Ovary (tissue), 9 donors: Measurements from ENCODE around the gene CCER1. TPM values are rescaled to one million over a fixed set of nuclear protein-coding genes. Genes with fewer than 3 reads are reported as not detected.

Source experiments
- DNase-seq, 5 donors: peaks; one replicate each; pipeline ENCODE4 v3.0.0-alpha.2; 2019 to 2020
- H3K27ac ChIP-seq, 2 donors: fragments of 200-600 bp; one replicate each; pipeline versions ENCODE4 v1.5.1 to v1.8.0; 2019 to 2022
- H3K27me3 ChIP-seq: fragments of 200-600 bp; one replicate; pipeline ENCODE4 v1.8.0; 2022
- H3K36me3 ChIP-seq: fragments of 200-600 bp; sonication (generic); one replicate; pipeline ENCODE4 v1.5.1; 2019
- H3K4me1 ChIP-seq: one replicate; pipeline ENCODE4 v1.8.1; 2013; ENCODE audit warnings: mild to moderate bottlenecking, moderate library complexity; ENCODE audit not compliant: insufficient read depth
- H3K4me3 ChIP-seq: fragments of 200-600 bp; sonication (generic); one replicate; pipeline ENCODE4 v1.5.1; 2017
- H3K9me3 ChIP-seq, 2 donors: fragments of 200-600 bp in 1 of 2; sonication (generic) in 1 of 2; one replicate each; pipeline versions ENCODE4 v1.5.1 to v1.8.1; 2013 to 2019; ENCODE audit warnings: mild to moderate bottlenecking in 1 of 2, moderate library complexity in 1 of 2
- EP300 ChIP-seq: sonication (generic); formaldehyde crosslinking; IDR thresholded peaks from one replicate; pipeline ENCODE4 v1.6.1; 2017; ENCODE audit warnings: antibody characterized with exemption
- POLR2A ChIP-seq: fragments of 450-650 bp; IDR thresholded peaks from one replicate; pipeline ENCODE4 v1.6.1; 2017; ENCODE audit warnings: antibody characterized with exemption, mild to moderate bottlenecking, moderate library complexity
- WGBS, 3 donors: extraction: QIAGEN DNeasy Blood & Tissue Kit in 1 of 3; methylation state at CpG; one replicate each; pipeline versions ENCODE4 v1.1.5 to v1.1.7; 2013 to 2017; 5-methylcytosine and 5-hydroxymethylcytosine counted together
- intact Hi-C, 4 donors: fragments of 100-400 bp; cut with DNase I; formaldehyde crosslinking; loops; one replicate each; pipeline versions ENCODE4 v1.11.0 to v1.15.1; 2022 to 2023
- polyA plus RNA-seq, 2 donors: library from polyadenylated mRNA; stranded (reverse); fragments of 200-250 nt in 1 of 2; fragments of 350-450 nt in 1 of 2; fragmentation: Illumina TruSeq in 1 of 2; extraction: RNeasy Lipid Tissue Mini Kit (QIAGEN cat#74804) in 1 of 2; gene quantifications; one replicate each; pipeline ENCODE4 v1.2.3, GENCODE V29; 2013 to 2014
- total RNA-seq, 7 donors: library from RNA; depleted of rRNA in 2 of 7; stranded (reverse); fragments of >200 nt in 2 of 7; fragmentation: NEBNext Ultra II Directional in 3 of 7; extraction: Animal tissue kit (Norgen Biotek cat#: 25700) in 3 of 7; gene quantifications; one replicate each; pipeline versions ENCODE4 v1.1.0 to v1.2.4, GENCODE V29; 2016 to 2023
- TF ChIP-seq, protein P1 (sequence below), 3 donors: fragments of 450-650 bp in 2 of 3; fragments of 200-600 bp in 1 of 3; IDR thresholded peaks; one replicate each; pipeline versions ENCODE4 v1.5.1 to v1.8.0; 2016 to 2022; ENCODE audit warnings: antibody characterized with exemption in 3 of 3, mild to moderate bottlenecking in 1 of 3
- donor health status: DM: no; HTN: no; CAD: no; lungs with moderate emphysema.
- donor health status: DM: no; HTN: no; CAD: no.
- donor health status: Bipolar disorder and iron deficiency.
- donor health status: DM: yes; HTN: yes; CAD: no.
- donor health status: DM: no; HTN: no; CAD: no.
- donor health status: DM: yes; HTN: yes; CAD: no.

The CCER1 gene
- total and polyA plus RNA-seq, 9 donors = not detected

DNA sequence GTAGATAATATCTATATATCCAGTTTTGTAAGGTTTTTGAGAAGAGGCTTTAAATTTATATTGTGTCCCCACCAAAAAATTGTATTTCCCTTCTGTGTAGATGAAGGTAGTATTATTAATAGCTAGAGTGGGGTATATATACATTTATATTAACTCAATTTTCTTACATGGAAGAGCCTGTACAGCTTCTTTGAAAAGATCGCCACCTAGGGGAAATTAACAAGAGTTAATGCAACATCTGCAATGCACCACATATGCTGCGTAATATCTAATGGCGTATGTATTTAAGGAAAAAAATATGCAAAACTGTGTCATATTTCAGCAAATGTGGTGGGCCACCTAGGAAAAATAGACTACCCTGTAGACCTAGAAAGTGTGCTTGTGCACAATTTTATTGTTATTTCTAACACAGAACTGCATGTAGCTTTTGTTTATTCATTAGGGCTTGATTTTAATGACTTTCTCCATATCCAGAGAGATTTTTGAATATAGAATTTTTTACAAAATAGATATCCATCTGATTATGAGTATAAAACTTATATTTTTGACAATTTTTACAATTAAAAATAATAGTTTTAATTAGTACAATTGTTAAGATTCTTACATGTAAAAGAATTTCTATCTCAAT lies 14.0 kb downstream of the CCER1 start:
- no peaks in the 10 kb centered on the region for H3K4me1 ChIP-seq
- no peak overlapping the region for H3K27ac ChIP-seq
- intact Hi-C loops = no loop called here
- H3K9me3 ChIP-seq = no peaks in the 10 kb centered on the region
- WGBS, 3 donors = 42 to 49% (median 48%) methylated on average over 3 of the region's 3 CpGs
- TF ChIP-seq EP300 = no peak
- TF ChIP-seq, protein P1, sequence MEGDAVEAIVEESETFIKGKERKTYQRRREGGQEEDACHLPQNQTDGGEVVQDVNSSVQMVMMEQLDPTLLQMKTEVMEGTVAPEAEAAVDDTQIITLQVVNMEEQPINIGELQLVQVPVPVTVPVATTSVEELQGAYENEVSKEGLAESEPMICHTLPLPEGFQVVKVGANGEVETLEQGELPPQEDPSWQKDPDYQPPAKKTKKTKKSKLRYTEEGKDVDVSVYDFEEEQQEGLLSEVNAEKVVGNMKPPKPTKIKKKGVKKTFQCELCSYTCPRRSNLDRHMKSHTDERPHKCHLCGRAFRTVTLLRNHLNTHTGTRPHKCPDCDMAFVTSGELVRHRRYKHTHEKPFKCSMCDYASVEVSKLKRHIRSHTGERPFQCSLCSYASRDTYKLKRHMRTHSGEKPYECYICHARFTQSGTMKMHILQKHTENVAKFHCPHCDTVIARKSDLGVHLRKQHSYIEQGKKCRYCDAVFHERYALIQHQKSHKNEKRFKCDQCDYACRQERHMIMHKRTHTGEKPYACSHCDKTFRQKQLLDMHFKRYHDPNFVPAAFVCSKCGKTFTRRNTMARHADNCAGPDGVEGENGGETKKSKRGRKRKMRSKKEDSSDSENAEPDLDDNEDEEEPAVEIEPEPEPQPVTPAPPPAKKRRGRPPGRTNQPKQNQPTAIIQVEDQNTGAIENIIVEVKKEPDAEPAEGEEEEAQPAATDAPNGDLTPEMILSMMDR (IDR thresholded peaks at IDR 0.05) = no peak
- TF ChIP-seq POLR2A = no peak
- no peaks in the 10 kb centered on the region for H3K36me3 ChIP-seq
- H3K27me3 ChIP-seq = no peaks in the 10 kb centered on the region
- DNase-seq = no peak
- no peak overlapping the region for H3K4me3 ChIP-seq

DNA sequence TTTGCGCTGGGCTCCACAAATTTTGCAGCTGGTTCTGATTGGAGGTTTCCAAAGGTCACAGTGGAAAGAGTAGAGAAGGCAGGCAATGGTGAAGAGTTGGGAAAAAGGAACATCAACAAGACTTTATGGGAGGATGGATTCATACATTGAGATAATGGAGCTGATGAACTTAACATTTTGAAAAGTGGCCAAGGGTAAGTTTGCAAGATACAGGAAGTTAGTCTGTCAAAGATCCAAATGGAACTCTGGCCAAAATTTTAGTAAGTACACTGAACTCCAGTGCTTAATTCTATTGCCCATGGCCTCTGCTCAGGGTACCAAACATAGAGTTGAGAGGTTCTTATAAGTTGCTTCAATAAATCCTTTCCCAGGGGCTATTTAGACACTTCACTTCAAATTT lies 15.6 kb downstream of the CCER1 start:
- DNase-seq = no peak
- Histone ChIP-seq H3K36me3 (no peaks in the 10 kb centered on the region), H3K27me3 (no peaks in the 10 kb centered on the region), H3K4me3 (no peak overlapping the region), H3K27ac (no peak overlapping the region), H3K9me3 (no peaks in the 10 kb centered on the region), H3K4me1 (no peaks in the 10 kb centered on the region)
- no peak for TF ChIP-seq POLR2A
- no peak for TF ChIP-seq EP300
- TF ChIP-seq, protein P1 (IDR thresholded peaks at IDR 0.05) = no peak
- intact Hi-C loops = no loop called here
- 64 to 78% (median 71%) methylated on average over 1 of the region's 1 CpG for WGBS, 3 donors

- TF ChIP-seq EP300 (no peak), POLR2A (no peak)
- TF ChIP-seq, protein P1 (IDR thresholded peaks at IDR 0.05) = no peak
- Histone ChIP-seq H3K4me3 (no peak overlapping the region), H3K27ac (no peak overlapping the region), H3K36me3 (no peaks in the 10 kb centered on the region), H3K4me1 (no peaks in the 10 kb centered on the region), H3K9me3 (no peaks in the 10 kb centered on the region), H3K27me3 (no peaks in the 10 kb centered on the region)
- intact Hi-C loops = no loop called here
- 75 to 83% (median 81%) methylated on average over 6 of the region's 6 CpGs for WGBS, 3 donors
- DNase-seq = no peak
Measured at GRCh38 chr12:90938451-90938850, 16.5 kb downstream of the CCER1 start.

DNA sequence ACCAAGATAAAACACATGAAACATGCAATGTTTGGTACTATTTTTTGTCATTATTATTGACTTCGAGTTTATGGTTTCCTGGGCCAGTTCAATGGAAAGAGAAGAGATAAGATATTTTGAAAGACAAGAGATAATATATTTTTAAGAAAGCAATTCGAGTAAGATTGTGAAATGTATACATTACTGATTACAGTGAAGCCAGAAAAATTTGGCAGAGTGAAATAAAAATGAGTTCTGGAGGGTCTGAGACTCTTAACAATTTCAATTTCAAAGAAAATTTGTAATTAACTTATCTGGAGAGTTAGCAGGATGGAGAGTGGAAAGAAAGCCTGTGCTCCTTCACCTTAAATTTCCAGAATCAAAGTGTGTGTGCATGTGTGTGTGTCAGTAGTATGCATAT lies 17.3 kb downstream of the CCER1 start:
- Histone ChIP-seq H3K36me3 (no peaks in the 10 kb centered on the region), H3K27ac (no peak overlapping the region), H3K9me3 (no peaks in the 10 kb centered on the region), H3K27me3 (no peaks in the 10 kb centered on the region), H3K4me1 (no peaks in the 10 kb centered on the region), H3K4me3 (no peak overlapping the region)
- intact Hi-C loops = no loop called here
- WGBS, 3 donors = 55 to 63% (median 58%) methylated on average over 2 of the region's 2 CpGs
- TF ChIP-seq, protein P1 (IDR thresholded peaks at IDR 0.05) = no peak
- TF ChIP-seq POLR2A = no peak
- TF ChIP-seq EP300 = no peak
- DNase-seq = no peak
